ENCODE data around the gene DNMT3A.

DNA sequence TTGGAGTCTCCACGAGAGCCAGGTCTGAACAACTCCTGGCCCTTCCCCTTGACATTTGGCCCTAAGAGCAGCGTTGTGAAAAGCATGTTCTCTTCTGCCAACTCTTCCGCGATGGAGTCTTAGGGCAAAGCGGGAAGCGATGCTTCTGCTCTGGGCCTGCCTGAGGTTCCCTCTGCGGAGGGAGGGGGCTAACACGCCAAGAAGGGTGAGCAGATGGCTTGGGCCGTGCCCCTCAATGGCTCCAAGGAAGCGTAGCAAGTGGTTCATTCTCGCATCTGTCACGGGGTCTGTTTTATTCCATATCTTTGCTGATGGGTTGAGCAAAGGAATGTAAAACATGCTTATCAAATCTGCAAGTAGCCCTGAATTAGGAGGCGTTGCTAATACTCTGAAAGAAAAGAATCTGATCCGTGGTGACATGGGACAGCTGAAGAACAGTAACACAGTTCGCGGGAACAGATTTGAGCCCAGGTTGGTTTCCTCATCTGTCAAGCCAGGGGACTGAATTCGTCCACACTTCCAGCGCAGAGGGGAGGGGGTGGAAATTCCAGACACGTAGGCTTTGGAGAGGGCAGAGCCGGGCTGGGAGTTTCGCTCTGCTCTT is 38.0 kb downstream of the DNMT3A start:
- TF ChIP-seq, protein P1, sequence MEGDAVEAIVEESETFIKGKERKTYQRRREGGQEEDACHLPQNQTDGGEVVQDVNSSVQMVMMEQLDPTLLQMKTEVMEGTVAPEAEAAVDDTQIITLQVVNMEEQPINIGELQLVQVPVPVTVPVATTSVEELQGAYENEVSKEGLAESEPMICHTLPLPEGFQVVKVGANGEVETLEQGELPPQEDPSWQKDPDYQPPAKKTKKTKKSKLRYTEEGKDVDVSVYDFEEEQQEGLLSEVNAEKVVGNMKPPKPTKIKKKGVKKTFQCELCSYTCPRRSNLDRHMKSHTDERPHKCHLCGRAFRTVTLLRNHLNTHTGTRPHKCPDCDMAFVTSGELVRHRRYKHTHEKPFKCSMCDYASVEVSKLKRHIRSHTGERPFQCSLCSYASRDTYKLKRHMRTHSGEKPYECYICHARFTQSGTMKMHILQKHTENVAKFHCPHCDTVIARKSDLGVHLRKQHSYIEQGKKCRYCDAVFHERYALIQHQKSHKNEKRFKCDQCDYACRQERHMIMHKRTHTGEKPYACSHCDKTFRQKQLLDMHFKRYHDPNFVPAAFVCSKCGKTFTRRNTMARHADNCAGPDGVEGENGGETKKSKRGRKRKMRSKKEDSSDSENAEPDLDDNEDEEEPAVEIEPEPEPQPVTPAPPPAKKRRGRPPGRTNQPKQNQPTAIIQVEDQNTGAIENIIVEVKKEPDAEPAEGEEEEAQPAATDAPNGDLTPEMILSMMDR (IDR thresholded peaks at IDR 0.05; ENCODE audit: insufficient read depth, low read depth, low read length): no peak
- TF ChIP-seq EZH2 (IDR thresholded peaks at IDR 0.05; ENCODE audit: insufficient read depth, low read length): no peak
